BE2C (cell line): ENCODE results near the gene HEPHL1.

Experiments used
- DNase-seq: peaks from one replicate; pipeline ENCODE4 v3.0.0-alpha.2; 2020
- H3K27me3 ChIP-seq: fragments of 250-450 bp; sonication (Bioruptor Pico); 2 replicates; pipeline ENCODE4 v1.5.1; 2020; ENCODE audit warnings: mild to moderate bottlenecking
- H3K36me3 ChIP-seq: fragments of 250-450 bp; sonication (Bioruptor Pico); 2 replicates; pipeline ENCODE4 v1.5.1; 2020; ENCODE audit warnings: mild to moderate bottlenecking
- H3K4me1 ChIP-seq: fragments of 250-450 bp; sonication (Bioruptor Pico); 2 replicates; pipeline ENCODE4 v1.5.1; 2020
- H3K4me3 ChIP-seq: 2 replicates; pipeline ENCODE4 v1.5.1; 2011; ENCODE audit warnings: low read depth, low read length
- H3K9me3 ChIP-seq: fragments of 250-450 bp; sonication (Bioruptor Pico); 2 replicates; pipeline ENCODE4 v1.5.1; 2020
- CTCF ChIP-seq: IDR thresholded peaks from 2 replicates; pipeline ENCODE4 v1.5.1; 2012; ENCODE audit warnings: mild to moderate bottlenecking, low read depth, low read length

Gene HEPHL1

GRCh38 chr11:94049351-94049750, 28.2 kb downstream of the HEPHL1 start:
- Histone ChIP-seq H3K4me3 (no peak overlapping the region), H3K27me3 (peaks cover 10% of the 10 kb centered on the region), H3K4me1 (no peaks in the 10 kb centered on the region), H3K36me3 (no peaks in the 10 kb centered on the region), H3K9me3 (no peaks in the 10 kb centered on the region)
- TF ChIP-seq CTCF = no peak
- no peak for DNase-seq

- Histone ChIP-seq H3K9me3 (no peaks in the 10 kb centered on the region), H3K27me3 (peaks cover 9% of the 10 kb centered on the region), H3K36me3 (no peaks in the 10 kb centered on the region), H3K4me1 (no peaks in the 10 kb centered on the region), H3K4me3 (no peak overlapping the region)
- TF ChIP-seq CTCF = no peak
- no peak for DNase-seq
Measured at GRCh38 chr11:94058630-94059029, 37.5 kb downstream of the HEPHL1 start.

- Histone ChIP-seq H3K27me3 (peaks cover 11% of the 10 kb centered on the region), H3K4me3 (no peak overlapping the region), H3K4me1 (no peaks in the 10 kb centered on the region), H3K9me3 (no peaks in the 10 kb centered on the region), H3K36me3 (no peaks in the 10 kb centered on the region)
- DNase-seq = no peak
- TF ChIP-seq CTCF = no peak
Measured at GRCh38 chr11:94059065-94059464, 37.9 kb downstream of the HEPHL1 start.

- no peak for TF ChIP-seq CTCF
- DNase-seq = no peak
- Histone ChIP-seq H3K4me1 (no peaks in the 10 kb centered on the region), H3K4me3 (no peak overlapping the region), H3K36me3 (no peaks in the 10 kb centered on the region), H3K27me3 (peaks cover 14% of the 10 kb centered on the region), H3K9me3 (no peaks in the 10 kb centered on the region)
Measured at GRCh38 chr11:94060401-94060800, 39.2 kb downstream of the HEPHL1 start.

GRCh38 chr11:94062360-94062759, 41.2 kb downstream of the HEPHL1 start:
- no peak overlapping the region for H3K4me3 ChIP-seq

GRCh38 chr11:94066901-94067429, 45.8 kb downstream of the HEPHL1 start:
- peaks cover 21% of the 10 kb centered on the region for H3K27me3 ChIP-seq
- H3K4me3 ChIP-seq = no peak overlapping the region
- no peak for DNase-seq
- no peaks in the 10 kb centered on the region for H3K36me3 ChIP-seq
- H3K9me3 ChIP-seq = no peaks in the 10 kb centered on the region
- TF ChIP-seq CTCF = no peak
- no peaks in the 10 kb centered on the region for H3K4me1 ChIP-seq

More at GRCh38 chr11:94062360-94062759, 41.2 kb downstream of the HEPHL1 start:
- no peaks in the 10 kb centered on the region for H3K36me3 ChIP-seq
- peaks cover 16% of the 10 kb centered on the region for H3K27me3 ChIP-seq
- TF ChIP-seq CTCF = no peak
- no peaks in the 10 kb centered on the region for H3K9me3 ChIP-seq
- no peaks in the 10 kb centered on the region for H3K4me1 ChIP-seq
- no peak for DNase-seq
